GM23248 (cell line): ENCODE results near the gene ROM1. TPM values are rescaled to one million over a fixed set of nuclear protein-coding genes. Genes with fewer than 3 reads are reported as not detected.

Experiments used
- DNase-seq: peaks from one replicate; pipeline ENCODE4 v3.0.0-alpha.2; 2015
- H2AFZ ChIP-seq: fragments of 200-600 bp; sonication (generic); 2 replicates; pipeline ENCODE4 v1.6.1; 2016; ENCODE audit warnings: antibody characterized with exemption
- H3F3A ChIP-seq: fragments of 200-600 bp; sonication (generic); 2 replicates; pipeline ENCODE4 v1.6.1; 2016; ENCODE audit warnings: mild to moderate bottlenecking, antibody characterized with exemption, mixed run types; ENCODE audit not compliant: insufficient read depth
- H3K27ac ChIP-seq: fragments of 200-600 bp; sonication (generic); 2 replicates; pipeline ENCODE4 v1.5.1; 2016; ENCODE audit warnings: mild to moderate bottlenecking
- H3K27me3 ChIP-seq: fragments of 200-600 bp; sonication (generic); replicated peaks from 2 replicates; pipeline ENCODE4 v1.6.1; 2016; ENCODE audit warnings: mild to moderate bottlenecking; ENCODE audit not compliant: insufficient read depth
- H3K36me3 ChIP-seq: fragments of 200-600 bp; sonication (generic); 2 replicates; pipeline ENCODE4 v1.6.1; 2016; ENCODE audit warnings: low read depth, mild to moderate bottlenecking
- H3K4me1 ChIP-seq: fragments of 200-600 bp; sonication (generic); 2 replicates; pipeline ENCODE4 v1.6.1; 2016; ENCODE audit warnings: mild to moderate bottlenecking; ENCODE audit not compliant: insufficient read depth
- H3K4me2 ChIP-seq: fragments of 200-600 bp; sonication (generic); one replicate; pipeline ENCODE4 v1.6.1; 2016; ENCODE audit warnings: mild to moderate bottlenecking; ENCODE audit not compliant: unreplicated experiment
- H3K4me3 ChIP-seq: fragments of 200-600 bp; sonication (generic); 2 replicates; pipeline ENCODE4 v1.5.1; 2016; ENCODE audit warnings: mild to moderate bottlenecking
- H3K79me2 ChIP-seq: fragments of 200-600 bp; sonication (generic); 2 replicates; pipeline ENCODE4 v1.6.1; 2016; ENCODE audit warnings: mild to moderate bottlenecking; ENCODE audit not compliant: insufficient read depth
- H3K9ac ChIP-seq: fragments of 200-600 bp; sonication (generic); 2 replicates; pipeline ENCODE4 v1.6.1; 2016; ENCODE audit warnings: mild to moderate bottlenecking
- H3K9me2 ChIP-seq: fragments of 200-600 bp; sonication (generic); 2 replicates; pipeline ENCODE4 v1.6.1; 2016; ENCODE audit warnings: mixed run types, mild to moderate bottlenecking, moderate library complexity; ENCODE audit not compliant: insufficient read depth
- H3K9me3 ChIP-seq: fragments of 200-600 bp; sonication (generic); one replicate; pipeline ENCODE4 v1.6.1; 2017; ENCODE audit warnings: low read depth
- H4K20me1 ChIP-seq: fragments of 200-600 bp; sonication (generic); 2 replicates; pipeline ENCODE4 v1.6.0; 2016; ENCODE audit not compliant: insufficient read depth
- EZH2 ChIP-seq: fragments of 200-600 bp; sonication (generic); IDR thresholded peaks from 2 replicates; pipeline ENCODE4 v1.6.1; 2018; ENCODE audit warnings: antibody characterized with exemption, mild to moderate bottlenecking; ENCODE audit not compliant: insufficient read depth, poor library complexity, severe bottlenecking
- EZH2phosphoT487 ChIP-seq: fragments of 200-600 bp; sonication (generic); IDR thresholded peaks from 2 replicates; pipeline ENCODE4 v1.6.1; 2018; ENCODE audit warnings: antibody characterized with exemption, moderate library complexity, mild to moderate bottlenecking, low read depth; ENCODE audit not compliant: insufficient read depth
- WGBS, 2 experiments: methylation state at CpG; one replicate each; pipeline ENCODE4 v1.1.6; 2015 to 2017; ENCODE audit warnings: low lambda C conversion rate in 2 of 2, low coverage in 1 of 2; ENCODE audit errors: missing lambda C conversion rate in 2 of 2; 5-methylcytosine and 5-hydroxymethylcytosine counted together
- in situ Hi-C: fragments of 300-500 bp; cut with MboI; formaldehyde crosslinking; loops from 2 replicates; pipeline ENCODE4 v1.15.0; 2020
- polyA plus RNA-seq: library from polyadenylated mRNA; unstranded; fragments of >200 nt; fragmentation: Nextera tagmentation; extraction: Ambion mirVana; gene quantifications from 2 replicates; pipeline ENCODE4 v1.2.1, GENCODE V29; 2016
- total RNA-seq: library from RNA; depleted of rRNA; stranded (reverse); fragments of >200 nt; shearing (Covaris generic); gene quantifications from 2 replicates; pipeline ENCODE4 v1.2.3, GENCODE V29; 2014; rRNA removed

The ROM1 gene
- 3.4 and 6.5 TPM in 2 replicates for total RNA-seq
- 5.4 and 8.8 TPM in 2 replicates for polyA plus RNA-seq

- Histone ChIP-seq H3K4me2 (peak within 1 kb of the TSS; percentile 79), H3K27ac (peak within 1 kb of the TSS; percentile 67), H3K36me3 (peaks cover 3% of the 10 kb centered on the region; the same call in 1 of the 2 replicates), H3K9me3 (no peaks in the 10 kb centered on the region), H3K4me3 (peak within 1 kb of the TSS; percentile 83), H3K27me3 (no peaks in the 10 kb centered on the region), H3F3A (peaks cover 9% of the 10 kb centered on the region; the same call in 1 of the 2 replicates), H3K4me1 (peaks cover 5% of the 10 kb centered on the region; the same call in 1 of the 2 replicates), H4K20me1 (no peaks in the 10 kb centered on the region), H3K9me2 (no peaks in the 10 kb centered on the region), H3K79me2 (peaks cover 30% of the 10 kb centered on the region), H2AFZ (peak within 1 kb of the TSS; percentile 80), H3K9ac (peak within 1 kb of the TSS; percentile 82)
- TF ChIP-seq EZH2 (no peak), EZH2phosphoT487 (no peak)
- 0 to 6% methylated on average over 11 to 48 of the region's 91 CpGs for WGBS, 2 experiments
- in situ Hi-C loops, result no loop called here
- peak; percentile 87 for DNase-seq
Measured at GRCh38 chr11:62612366-62613290, at the start of gene ROM1, which contains the start of gene EML3. ROM1 (plus strand) TSS chr11:62613257; CDS start chr11:62613282, 25 bp downstream. EML3 (minus strand) TSS chr11:62612775; CDS start chr11:62612457, 318 bp downstream.

- H2AFZ ChIP-seq, result no peak overlapping the region
- no peak overlapping the region for H3K4me3 ChIP-seq
- no peaks in the 10 kb centered on the region for H3K27me3 ChIP-seq
- in situ Hi-C loops, result no loop called here
- H3K36me3 ChIP-seq, result peaks cover 66% of the 10 kb centered on the region
- peak overlapping the region; percentile 29; the same call in 1 of the 2 replicates for H3K27ac ChIP-seq
- H3K9me2 ChIP-seq, result no peaks in the 10 kb centered on the region
- no peak overlapping the region for H3K9ac ChIP-seq
- 71 to 74% methylated on average over 5 of the region's 5 CpGs for WGBS, 2 experiments
- H3K9me3 ChIP-seq, result no peaks in the 10 kb centered on the region
- no peaks in the 10 kb centered on the region; the same call in 1 of the 2 replicates for H4K20me1 ChIP-seq
- DNase-seq, result no peak
- H3K4me2 ChIP-seq, result no peak overlapping the region
- no peak for TF ChIP-seq EZH2
- TF ChIP-seq EZH2phosphoT487, result no peak
- peaks cover 72% of the 10 kb centered on the region for H3F3A ChIP-seq
- H3K4me1 ChIP-seq, result peaks cover 18% of the 10 kb centered on the region
- peaks cover 79% of the 10 kb centered on the region for H3K79me2 ChIP-seq
Measured at GRCh38 chr11:62565100-62565802, 47.8 kb upstream of the ROM1 start.

GRCh38 chr11:62566247-62566646 lies 46.8 kb upstream of the ROM1 start:
- Histone ChIP-seq H3K9me3 (no peaks in the 10 kb centered on the region), H2AFZ (no peak overlapping the region), H3K4me3 (no peak overlapping the region), H3K9me2 (no peaks in the 10 kb centered on the region), H3K4me2 (no peak overlapping the region), H3F3A (peaks cover 74% of the 10 kb centered on the region), H4K20me1 (no peaks in the 10 kb centered on the region; the same call in 1 of the 2 replicates), H3K27me3 (no peaks in the 10 kb centered on the region), H3K27ac (0 out of 2 replicates have a peak overlapping the region, but pooled peaks have one; percentile 29), H3K36me3 (peaks cover 76% of the 10 kb centered on the region), H3K9ac (no peak overlapping the region), H3K4me1 (peaks cover 15% of the 10 kb centered on the region), H3K79me2 (peaks cover 89% of the 10 kb centered on the region)
- no peak for DNase-seq
- 97 to 98% methylated on average over 8 of the region's 8 CpGs for WGBS, 2 experiments
- in situ Hi-C loops, result no loop called here
- TF ChIP-seq EZH2phosphoT487 (no peak), EZH2 (no peak)

- Histone ChIP-seq H3K9me3 (no peaks in the 10 kb centered on the region), H3K27me3 (no peaks in the 10 kb centered on the region), H3K9me2 (no peaks in the 10 kb centered on the region), H3K4me2 (no peak overlapping the region), H3K27ac (no peak overlapping the region), H2AFZ (no peak overlapping the region), H3F3A (peaks cover 71% of the 10 kb centered on the region), H4K20me1 (no peaks in the 10 kb centered on the region; the same call in 1 of the 2 replicates), H3K4me1 (peaks cover 21% of the 10 kb centered on the region), H3K9ac (no peak overlapping the region), H3K4me3 (no peak overlapping the region), H3K79me2 (peaks cover 96% of the 10 kb centered on the region), H3K36me3 (peaks cover 80% of the 10 kb centered on the region)
- TF ChIP-seq EZH2phosphoT487 (no peak), EZH2 (no peak)
- in situ Hi-C loops, result no loop called here
- no peak for DNase-seq
- WGBS, 2 experiments, result 67 to 78% methylated on average over 8 of the region's 8 CpGs
Measured at GRCh38 chr11:62567018-62567633, 45.9 kb upstream of the ROM1 start.
